ENCODE results near the gene TMX4.
"Not testable (repeated sequence)": the region's sequence is repeated elsewhere in the genome, so short reads cannot be mapped to it uniquely, and the experiment has no call there.

Gene TMX4, protein sequence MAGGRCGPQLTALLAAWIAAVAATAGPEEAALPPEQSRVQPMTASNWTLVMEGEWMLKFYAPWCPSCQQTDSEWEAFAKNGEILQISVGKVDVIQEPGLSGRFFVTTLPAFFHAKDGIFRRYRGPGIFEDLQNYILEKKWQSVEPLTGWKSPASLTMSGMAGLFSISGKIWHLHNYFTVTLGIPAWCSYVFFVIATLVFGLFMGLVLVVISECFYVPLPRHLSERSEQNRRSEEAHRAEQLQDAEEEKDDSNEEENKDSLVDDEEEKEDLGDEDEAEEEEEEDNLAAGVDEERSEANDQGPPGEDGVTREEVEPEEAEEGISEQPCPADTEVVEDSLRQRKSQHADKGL

DNA sequence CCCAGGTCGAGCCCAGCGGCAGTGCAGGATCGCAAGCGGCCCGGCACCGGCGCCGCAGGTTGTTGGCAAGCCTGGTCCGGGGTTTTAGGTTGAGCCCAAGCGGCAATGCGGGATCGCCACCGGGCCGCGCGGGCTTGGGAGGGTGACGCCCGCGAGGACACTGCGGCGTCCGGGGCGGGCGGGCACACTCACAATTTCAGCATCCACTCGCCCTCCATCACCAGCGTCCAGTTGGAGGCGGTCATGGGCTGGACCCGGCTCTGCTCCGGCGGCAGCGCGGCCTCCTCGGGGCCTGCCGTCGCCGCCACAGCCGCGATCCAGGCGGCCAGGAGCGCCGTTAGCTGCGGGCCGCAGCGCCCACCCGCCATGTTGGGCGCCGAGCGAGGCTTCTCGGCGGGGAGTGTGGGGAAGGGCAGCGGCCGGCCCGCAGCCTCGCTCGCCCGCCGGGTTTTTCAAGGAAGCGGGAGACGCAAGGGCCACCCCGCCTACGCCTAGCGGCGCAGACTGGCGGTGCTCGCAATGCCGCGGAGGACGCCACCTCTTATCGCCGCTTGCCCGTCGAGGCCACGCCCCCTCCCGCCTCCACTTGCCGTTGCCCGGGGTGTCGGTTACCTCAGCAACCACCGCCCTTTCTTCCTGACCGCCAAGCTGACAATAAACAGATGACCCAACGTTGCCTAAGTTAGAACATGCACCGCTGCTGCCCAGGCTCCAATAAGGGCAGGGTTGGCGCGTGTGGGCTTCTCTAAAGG is at the start of gene TMX4:
TSS of gene TMX4 (minus strand) at position 516 of the 752 bp plus-strand sequence. CDS start at position 368, 148 bp downstream.
- DNase-seq: peak; percentile 89

GRCh38 chr20:8067082-8067481 is 47.5 kb upstream of the TMX4 start:
- DNase-seq: no peak

GRCh38 chr20:8066662-8067061 is 47.1 kb upstream of the TMX4 start:
- DNase-seq: no peak

DNA sequence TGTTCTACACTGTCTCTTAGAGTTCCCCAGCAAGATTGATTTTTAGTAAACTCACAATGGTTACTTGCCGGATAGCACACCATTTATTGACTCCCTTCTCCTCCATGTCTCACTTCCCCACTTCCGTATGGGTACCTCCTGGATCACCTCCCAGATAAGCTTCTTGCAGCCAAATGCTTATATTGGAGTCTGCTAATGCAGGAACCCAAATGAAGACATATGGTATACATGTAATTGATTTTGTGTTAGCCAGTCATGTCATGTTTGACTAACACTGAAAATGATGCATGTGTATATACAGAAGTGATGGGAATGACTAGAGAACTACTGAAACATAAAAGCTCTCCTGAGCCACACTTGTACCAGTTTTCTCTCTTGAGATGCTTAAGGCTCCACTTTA is 46.1 kb upstream of the TMX4 start:
- DNase-seq: no peak

DNA sequence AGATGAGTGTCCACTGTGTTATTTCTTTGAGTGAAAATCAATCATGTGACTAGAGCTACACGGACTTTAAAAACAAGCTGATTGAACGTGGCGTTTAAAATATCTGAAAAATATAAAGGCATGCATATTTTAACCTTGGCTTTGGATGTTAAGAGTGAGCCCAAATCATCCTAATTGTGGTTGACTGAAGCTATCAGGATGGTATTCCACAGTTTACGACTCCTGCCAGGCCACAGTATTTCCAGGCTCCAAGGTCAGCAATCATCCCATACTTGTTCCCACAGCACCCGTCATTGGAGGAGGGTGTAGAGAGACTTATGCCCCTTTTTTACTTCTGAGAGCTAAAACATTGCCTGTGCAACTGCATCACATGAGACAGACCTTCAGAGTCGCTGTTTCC is 43.2 kb upstream of the TMX4 start:
- DNase-seq: no peak

DNA sequence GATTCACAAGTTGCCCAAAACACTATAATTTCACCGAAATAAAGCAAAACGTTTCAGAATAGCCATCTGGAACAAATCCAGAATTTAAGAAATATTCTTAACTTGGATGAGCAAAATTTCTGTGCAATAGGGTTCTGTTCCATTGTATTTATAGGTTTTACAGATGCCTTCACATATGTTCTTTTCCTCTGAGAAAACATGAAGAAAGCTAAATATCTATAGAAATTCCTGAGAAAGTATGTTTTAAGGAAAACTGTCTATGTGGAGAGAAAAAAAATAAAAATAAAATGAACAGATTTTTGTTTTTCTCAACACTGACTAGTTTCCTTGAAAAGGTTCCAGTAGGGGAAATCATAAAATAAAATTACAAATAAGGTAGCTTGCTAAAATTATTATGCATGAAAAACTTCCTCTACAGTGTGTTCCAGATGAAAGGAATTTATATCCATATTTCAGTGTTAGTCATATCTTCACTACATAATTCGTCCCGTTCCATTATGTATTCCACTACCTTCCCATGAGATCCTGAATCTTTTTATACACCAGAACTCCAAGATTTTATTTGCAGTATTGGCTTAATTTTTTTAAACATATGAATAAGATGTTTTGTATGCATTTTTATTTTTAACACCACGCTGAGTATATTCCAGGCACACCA is 42.4 kb upstream of the TMX4 start:
- DNase-seq: no peak

DNA sequence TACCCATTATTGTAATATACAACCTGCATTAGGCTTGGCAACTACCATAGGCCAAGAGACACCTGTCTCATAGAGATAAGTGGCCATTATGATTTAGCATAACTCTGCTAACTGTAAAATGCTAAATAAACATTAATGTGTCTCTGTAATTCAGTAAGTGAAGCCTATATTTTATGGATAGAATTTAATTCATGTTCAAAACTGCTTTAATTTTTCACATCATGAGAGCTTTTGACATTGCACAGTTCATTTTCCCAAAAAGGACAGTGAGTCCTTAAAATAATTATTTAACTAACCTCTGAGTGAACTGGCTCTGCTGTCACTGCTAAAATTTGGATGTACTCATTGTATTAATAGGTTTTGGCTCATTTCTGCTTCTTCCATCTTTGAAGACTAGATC is 41.4 kb upstream of the TMX4 start:
- DNase-seq: no peak

- no peak for DNase-seq
Measured at GRCh38 chr20:8057871-8058270, 38.3 kb upstream of the TMX4 start.

- DNase-seq: no peak
Measured at GRCh38 chr20:8055096-8055495, 35.5 kb upstream of the TMX4 start.

DNA sequence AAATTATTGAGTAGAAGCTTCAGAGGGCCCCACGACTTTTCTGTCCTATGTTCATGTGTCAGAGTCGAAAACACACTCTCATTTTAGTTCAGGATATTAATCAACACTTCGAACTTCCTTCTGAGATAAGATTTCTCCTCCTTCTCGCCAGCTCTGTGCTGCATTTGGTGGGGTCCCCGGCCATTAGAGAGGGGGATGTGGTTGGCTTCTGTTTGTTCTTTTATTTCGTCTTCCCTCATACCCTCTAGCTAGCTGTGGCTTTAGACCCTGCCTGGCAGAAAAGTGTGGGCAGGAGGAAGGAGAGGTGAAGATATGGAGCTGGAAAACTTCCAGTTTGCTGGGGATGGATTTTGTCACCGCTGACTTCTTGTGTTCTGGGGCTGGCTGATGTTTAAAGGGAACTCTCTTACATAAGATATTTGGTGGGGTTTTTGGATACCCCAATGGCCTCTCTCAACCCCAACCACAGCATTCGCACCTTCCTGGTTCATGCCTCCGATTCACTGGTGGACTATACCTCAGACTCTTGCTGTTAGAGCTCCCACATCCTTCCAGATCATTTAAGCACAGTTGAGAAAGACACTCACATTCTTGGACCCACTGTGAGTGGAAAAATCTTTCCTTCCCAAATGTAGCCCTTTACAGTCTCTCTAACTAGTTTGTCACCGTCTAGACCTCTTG is 30.7 kb upstream of the TMX4 start:
- no peak for DNase-seq

- no peak for DNase-seq
Measured at GRCh38 chr20:8049310-8049709, 29.7 kb upstream of the TMX4 start.

DNA sequence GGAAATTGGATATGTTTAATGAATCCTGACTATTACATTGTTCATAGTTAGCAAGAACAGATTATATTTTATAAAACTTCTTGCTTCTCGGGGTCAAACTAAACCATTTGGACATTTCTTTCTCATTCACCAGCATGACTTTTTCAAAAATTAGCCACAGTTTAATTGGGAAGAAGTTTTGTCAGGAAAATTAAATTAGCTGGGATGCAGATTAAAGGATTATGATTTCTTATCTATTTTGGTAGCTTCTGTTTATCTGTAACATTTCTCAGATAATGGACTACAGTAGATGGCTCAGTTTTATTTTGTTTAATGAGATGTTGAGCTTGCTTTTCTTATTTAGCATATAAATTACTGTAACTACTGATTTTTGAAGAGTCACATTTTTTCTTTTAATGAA is 26.4 kb upstream of the TMX4 start:
- DNase-seq: no peak

DNA sequence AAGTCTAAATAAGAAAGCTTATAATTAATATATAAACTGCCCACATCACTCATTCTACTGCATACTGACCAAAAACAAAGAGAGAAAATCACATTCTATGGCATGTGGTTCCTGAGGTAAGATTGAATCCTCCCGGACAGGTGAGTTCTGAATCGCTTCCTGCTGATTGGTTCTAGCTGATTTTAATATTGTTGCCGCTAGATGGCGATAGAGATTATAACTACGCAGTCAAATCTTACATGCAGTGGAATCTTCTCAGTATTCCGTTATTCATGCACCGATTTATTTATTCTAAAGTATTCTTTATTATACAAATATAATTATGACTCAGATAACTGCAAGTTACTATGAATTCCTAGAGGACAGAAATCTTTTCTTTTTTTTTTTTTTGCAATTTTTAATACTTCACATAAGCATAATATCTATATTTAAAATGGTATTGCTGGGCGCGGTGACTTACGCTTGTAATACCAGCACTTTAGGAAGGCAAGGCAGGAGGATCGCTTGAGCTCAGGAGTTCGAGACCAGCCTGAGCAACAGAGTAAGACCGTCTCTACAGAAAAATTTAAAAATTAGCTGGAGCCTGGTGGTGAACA is 24.2 kb upstream of the TMX4 start:
- peak; percentile 38 for DNase-seq

GRCh38 chr20:8039042-8039441 is 19.5 kb upstream of the TMX4 start:
- no peak for DNase-seq

GRCh38 chr20:8036771-8037170 is 17.2 kb upstream of the TMX4 start:
- DNase-seq: no peak

GRCh38 chr20:8033151-8033841 is 13.7 kb upstream of the TMX4 start:
- no peak for DNase-seq

GRCh38 chr20:8032499-8032898 is 12.9 kb upstream of the TMX4 start:
- DNase-seq: no peak

- DNase-seq: not testable (repeated sequence)
Measured at GRCh38 chr20:8031539-8031938, 12.0 kb upstream of the TMX4 start.

DNA sequence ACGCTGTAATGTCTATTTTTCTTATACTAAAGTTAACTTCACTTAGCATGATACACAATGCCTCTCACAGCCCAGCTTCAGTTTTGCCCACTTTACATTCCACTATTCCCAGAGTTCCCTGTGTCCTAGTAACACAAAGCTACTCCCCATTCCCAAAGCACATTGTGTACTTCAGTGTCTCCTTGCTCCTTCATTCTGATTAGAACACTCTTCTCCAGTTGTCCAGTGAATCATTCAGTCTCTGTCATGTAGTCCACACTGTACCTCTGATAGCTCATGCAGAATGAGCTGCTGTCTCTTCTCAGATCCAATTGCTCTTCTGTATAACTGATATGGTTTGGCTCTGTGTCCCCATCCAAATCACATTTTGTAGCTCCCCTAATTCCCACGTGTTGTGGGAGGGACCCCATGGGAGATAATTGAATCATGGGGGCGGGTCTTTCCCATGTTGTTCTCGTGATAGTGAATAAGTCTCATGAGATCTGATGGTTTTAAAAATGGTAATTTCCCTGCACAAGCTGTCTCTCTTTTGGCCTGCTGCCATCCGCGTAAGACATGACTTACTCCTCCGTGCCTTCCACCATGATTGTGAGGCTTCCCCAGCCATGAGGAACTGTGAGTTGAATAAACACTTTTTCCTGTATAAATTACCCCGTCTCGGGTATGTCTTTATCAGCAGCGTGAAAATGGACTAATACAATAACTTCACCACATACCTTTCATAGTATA is 2.1 kb upstream of the TMX4 start:
- no peak for DNase-seq

DNA sequence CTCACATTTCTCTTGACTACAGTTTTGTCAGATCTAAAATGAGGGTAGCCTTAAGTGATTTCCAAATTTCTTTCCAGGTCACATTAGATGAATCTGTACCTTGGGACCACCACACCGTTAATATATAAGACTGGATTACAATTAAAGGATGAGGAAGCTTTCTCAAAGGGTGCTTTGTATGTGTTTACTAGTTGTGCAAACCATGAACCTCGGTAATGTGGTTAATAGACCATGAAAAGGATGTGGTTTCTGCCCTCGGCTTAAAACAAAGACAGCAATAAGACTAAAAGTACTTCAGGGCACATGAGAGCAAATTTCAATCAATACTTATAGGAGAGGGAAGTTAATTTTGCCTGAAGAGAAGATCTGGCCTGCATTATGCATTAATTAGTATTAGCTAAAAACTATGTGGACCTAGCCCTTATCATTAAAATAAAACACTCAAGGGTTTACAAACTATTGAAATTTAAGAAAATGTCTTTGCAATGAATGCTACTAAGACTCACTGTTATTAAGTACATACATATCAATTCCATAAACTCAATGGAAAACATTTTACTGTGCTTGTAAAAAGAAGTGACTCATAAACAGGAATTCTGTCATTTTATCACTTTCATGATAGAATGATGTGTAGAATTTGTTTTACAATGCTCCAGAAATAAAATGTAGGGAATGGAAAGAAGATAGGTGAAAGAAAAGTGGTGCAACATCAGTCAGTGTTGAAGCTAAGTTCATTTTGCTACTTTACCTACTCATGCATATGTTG is 936 bp upstream of the TMX4 start:
- no peak for DNase-seq

DNA sequence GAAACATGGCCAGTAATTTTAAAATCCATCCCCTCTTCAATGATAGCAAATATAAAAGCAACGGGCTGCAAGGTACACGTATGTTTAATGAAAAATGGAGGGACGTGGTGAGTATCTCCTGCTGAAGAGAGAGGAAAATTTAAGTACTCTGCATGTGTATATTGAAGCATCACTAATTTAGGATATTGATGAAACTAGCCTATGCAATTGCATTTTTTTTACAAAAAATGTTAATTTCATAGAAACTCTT is 362 bp upstream of the TMX4 start:
- no peak for DNase-seq
